Endothelial cell of umbilical vein (primary cell): ENCODE data around the gene DNAJC7. TPM values are rescaled to one million over a fixed set of nuclear protein-coding genes. Genes with fewer than 3 reads are reported as not detected.

ENCODE experiments used
- BruUV-seq: library from RNA; stranded (reverse); fragments of 400-500 nt; replicated peaks from 2 replicates; lab custom pipeline; 2021; lab: Mats Ljungman, UMichigan
- CTCF ChIA-PET: fragments of 300-600, 350-600 bp; sonication (Branson Sonifier 250); formaldehyde crosslinking; loops from one replicate; lab custom pipeline; 2021; ENCODE audit warnings: antibody characterized with exemption, inconsistent platforms; lab: Charles Lee
- POLR2A ChIA-PET: fragments of 300-600, 350-600 bp; sonication (Branson Sonifier 250); formaldehyde crosslinking; loops from one replicate; lab custom pipeline; 2021; ENCODE audit warnings: antibody characterized with exemption, inconsistent platforms; lab: Charles Lee
- DNase-seq: peaks from one replicate; pipeline ENCODE4 v3.0.0-alpha.2; 2011; ENCODE audit warnings: low read depth, low spot score
- FAIRE-seq: peaks from 2 replicates; lab custom pipeline; 2011; peaks lifted over from hg19 to GRCh38; lab: Jason Lieb, UNC
- H2AFZ ChIP-seq: 2 replicates; pipeline ENCODE4 v1.6.0; 2012; ENCODE audit warnings: low read depth, low read length, control low read depth, inconsistent platforms
- H3K27ac ChIP-seq: 2 replicates; pipeline ENCODE4 v1.5.1; 2011; ENCODE audit warnings: low read depth, mild to moderate bottlenecking, control low read depth, low read length, moderate library complexity; ENCODE audit not compliant: insufficient read depth
- H3K27me3 ChIP-seq, 2 experiments: 2 replicates each; pipeline versions ENCODE4 v1.6.0 to v1.6.1; 2011; ENCODE audit warnings: low read length in 2 of 2, mixed read lengths in 1 of 2; ENCODE audit not compliant: control insufficient read depth in 2 of 2, insufficient read depth in 2 of 2
- H3K36me3 ChIP-seq, 2 experiments: 2 replicates in 1 of 2; 3 replicates in 1 of 2; pipeline ENCODE4 v1.5.1; 2011; ENCODE audit warnings: low read length in 2 of 2, mild to moderate bottlenecking in 1 of 2, moderate library complexity in 1 of 2; ENCODE audit not compliant: control insufficient read depth in 2 of 2, insufficient read depth in 2 of 2; ENCODE audit errors: extremely low read depth in 1 of 2
- H3K4me1 ChIP-seq: 3 replicates; pipeline ENCODE4 v1.5.1; 2011; ENCODE audit warnings: mild to moderate bottlenecking, low read length; ENCODE audit not compliant: control insufficient read depth, insufficient read depth; ENCODE audit errors: extremely low read depth
- H3K4me2 ChIP-seq: 2 replicates; pipeline ENCODE4 v1.6.1; 2011; ENCODE audit warnings: low read length, control low read depth, mixed read lengths; ENCODE audit not compliant: insufficient read depth
- H3K4me3 ChIP-seq, 3 experiments: fragments of 200-600 bp in 1 of 3; sonication (generic), shearing (Covaris generic) in 1 of 3; replicated peaks in 1 of 3; 2 replicates each; pipeline ENCODE4 v1.5.1; 2011 to 2016; ENCODE audit warnings: control low read depth in 3 of 3, low read length in 3 of 3, mild to moderate bottlenecking in 2 of 3, inconsistent platforms in 1 of 3, low read depth in 1 of 3, moderate library complexity in 1 of 3; ENCODE audit not compliant: insufficient read depth in 1 of 3
- H3K79me2 ChIP-seq: 2 replicates; pipeline ENCODE4 v1.6.0; 2012; ENCODE audit warnings: low read length, inconsistent platforms; ENCODE audit not compliant: control insufficient read depth, insufficient read depth
- H3K9ac ChIP-seq: replicated peaks from 2 replicates; pipeline ENCODE3; 2011; ENCODE audit warnings: low read length, control low read depth; ENCODE audit not compliant: insufficient read depth; ENCODE audit errors: extremely low read depth
- H3K9me1 ChIP-seq: replicated peaks from 3 replicates; pipeline ENCODE4 v1.6.0; 2011; ENCODE audit warnings: mild to moderate bottlenecking, low read length; ENCODE audit not compliant: control insufficient read depth, insufficient read depth; ENCODE audit errors: extremely low read depth
- H3K9me3 ChIP-seq: replicated peaks from 2 replicates; pipeline ENCODE4 v1.5.1; 2012; ENCODE audit warnings: low read length, inconsistent platforms; ENCODE audit not compliant: control insufficient read depth, insufficient read depth
- H4K20me1 ChIP-seq: replicated peaks from 2 replicates; pipeline ENCODE3; 2011; ENCODE audit warnings: mild to moderate bottlenecking, low read length; ENCODE audit not compliant: control insufficient read depth, insufficient read depth; ENCODE audit errors: extremely low read depth
- CTCF ChIP-seq, 2 donors: IDR thresholded peaks; 1 replicate in 1 of 2; 2 replicates in 1 of 2; pipeline ENCODE4 v1.5.1; 2011; ENCODE audit warnings: low read length in 2 of 2, mild to moderate bottlenecking in 2 of 2, moderate library complexity in 2 of 2, control low read depth in 1 of 2, inconsistent platforms in 1 of 2, low read depth in 1 of 2; ENCODE audit not compliant: insufficient read depth in 1 of 2; ENCODE audit errors: extremely low read depth in 1 of 2
- EZH2 ChIP-seq: IDR thresholded peaks from 2 replicates; pipeline ENCODE4 v1.6.1; 2012; ENCODE audit warnings: borderline replicate concordance, low read depth, mild to moderate bottlenecking, moderate library complexity, low read length, inconsistent platforms; ENCODE audit not compliant: severe bottlenecking
- FOS ChIP-seq: IDR thresholded peaks from 2 replicates; pipeline ENCODE4 v1.6.1; 2011; ENCODE audit warnings: mild to moderate bottlenecking, low read length, moderate library complexity, borderline replicate concordance; ENCODE audit not compliant: insufficient read depth
- GATA2 ChIP-seq: IDR thresholded peaks from 2 replicates; pipeline ENCODE4 v1.7.0; 2011; ENCODE audit warnings: low read depth, mild to moderate bottlenecking, moderate library complexity, mixed read lengths, low read length; ENCODE audit not compliant: insufficient read length, insufficient read depth
- JUN ChIP-seq: IDR thresholded peaks from 2 replicates; pipeline ENCODE4 v1.6.1; 2011; ENCODE audit warnings: borderline replicate concordance, low read depth; ENCODE audit not compliant: insufficient read length, insufficient read depth
- MAX ChIP-seq: IDR thresholded peaks from 2 replicates; pipeline ENCODE4 v1.6.1; 2011; ENCODE audit not compliant: insufficient read depth, insufficient read length
- MYC ChIP-seq: IDR thresholded peaks from one replicate; pipeline ENCODE4 v1.6.1; 2011; ENCODE audit warnings: mild to moderate bottlenecking, low read depth, low read length
- POLR2A ChIP-seq: IDR thresholded peaks from 2 replicates; pipeline ENCODE4 v1.6.1; 2012; ENCODE audit warnings: low read depth, mild to moderate bottlenecking, control low read depth, low read length
- POLR2AphosphoS5 ChIP-seq: IDR thresholded peaks from 2 replicates; pipeline ENCODE4 v1.6.1; 2012; ENCODE audit warnings: low read depth, mild to moderate bottlenecking, control low read depth, low read length, moderate library complexity; ENCODE audit not compliant: insufficient read depth
- dilution Hi-C: fragments of 300-500 bp; cut with MboI; formaldehyde crosslinking; loops from one replicate; pipeline ENCODE4 v1.15.0; 2019; ENCODE audit warnings: low sequenced_read_pairs; ENCODE audit not compliant: extremely low pct_ligation_motif_present
- intact Hi-C: fragments of 100-400 bp; cut with micrococcal nuclease; formaldehyde crosslinking; loops from one replicate; pipeline ENCODE4 v1.10.0; 2022
- polyA plus RNA-seq, 4 experiments: library from polyadenylated mRNA; depleted of rRNA in 3 of 4; stranded (reverse) in 3 of 4; unstranded in 1 of 4; fragments of >200 nt; gene quantifications; 2 replicates each; pipeline versions ENCODE4 v1.2.1 to v1.2.3, GENCODE V29; 2011 to 2012; ENCODE audit warnings: missing spikeins in 1 of 4
- total RNA-seq: library from RNA; stranded (reverse); gene quantifications from 2 replicates; pipeline ENCODE4 v1.2.3, GENCODE V29; 2021

Gene DNAJC7
- total and polyA plus RNA-seq, 2 donors (not counting 3 experiments of a cell fraction or from before 2014, with no cell fraction given) = 19.8 to 111 TPM

DNA sequence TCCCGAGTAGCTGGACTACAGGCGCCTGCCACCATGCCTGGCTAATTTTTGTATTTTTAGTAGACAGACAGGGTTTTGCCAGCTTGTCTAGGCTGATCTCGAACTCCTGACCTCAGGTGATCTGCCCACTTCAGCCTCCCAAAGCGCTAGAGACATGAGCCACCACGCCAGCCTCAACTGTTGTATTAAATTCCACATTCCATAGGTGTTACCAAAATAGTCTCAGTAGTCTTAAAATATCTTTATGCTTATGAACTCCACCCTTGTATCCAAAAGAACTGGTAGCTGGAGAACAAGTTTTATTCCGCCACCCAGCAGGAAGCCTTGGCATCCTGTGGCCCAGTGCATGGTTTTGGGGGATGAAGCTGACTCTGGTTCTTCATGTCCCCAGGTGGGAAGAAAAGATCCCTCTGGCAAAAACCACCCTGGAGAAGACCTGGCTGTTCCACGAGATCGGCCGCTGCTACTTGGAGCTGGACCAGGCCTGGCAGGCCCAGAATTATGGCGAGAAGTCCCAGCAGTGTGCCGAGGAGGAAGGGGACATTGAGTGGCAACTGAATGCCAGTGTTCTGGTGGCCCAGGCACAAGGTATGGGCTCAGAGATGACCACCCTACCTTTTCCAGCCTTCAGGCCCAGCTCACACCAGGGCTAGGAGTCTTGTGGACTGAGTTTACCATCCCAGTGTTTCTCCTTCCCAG lies 68.3 kb downstream of the DNAJC7 start:
- POLR2A ChIA-PET = no interaction called here

More for the DNA sequence above, 68.3 kb downstream of the DNAJC7 start:
- no peak for DNase-seq
- Histone ChIP-seq H3K27ac (no peak overlapping the region), H3K9me3 (no peaks in the 10 kb centered on the region), H3K9me1 (no peaks in the 10 kb centered on the region), H4K20me1 (no peaks in the 10 kb centered on the region), H3K4me3 (no peak overlapping the region), H3K36me3 (no peaks in the 10 kb centered on the region), H2AFZ (no peak overlapping the region), H3K79me2 (no peaks in the 10 kb centered on the region), H3K27me3 (no peaks in the 10 kb centered on the region), H3K4me2 (no peak overlapping the region), H3K9ac (no peak overlapping the region), H3K4me1 (no peaks in the 10 kb centered on the region)
- TF ChIP-seq MAX = no peak
- no peak for TF ChIP-seq EZH2
- TF ChIP-seq MYC = no peak
- no peak for TF ChIP-seq GATA2
- TF ChIP-seq JUN = no peak
- TF ChIP-seq CTCF (IDR thresholded peaks at IDR 0.05; ENCODE audit: extremely low read depth in 1 of 2, insufficient read depth in 1 of 2, low read depth in 1 of 2, low read length in 2 of 2) = no peak
- TF ChIP-seq POLR2AphosphoS5 = no peak
- no peak for TF ChIP-seq FOS
- no peak for TF ChIP-seq POLR2A
- CTCF ChIA-PET = interaction anchor here (1.1 to 2.8 kb wide), 5 partner anchors 9 to 30 kb away, joined by 3 to 14 read pairs (median 4); partner anchors contain the start of genes ACLY and ODAD4
- FAIRE-seq = no peak
- BruUV-seq = no TSS peak
- dilution Hi-C loops (no loop called here), intact Hi-C loops (no loop called here)
